Measurements from ENCODE around the gene ALCAM.

The ALCAM gene

DNA sequence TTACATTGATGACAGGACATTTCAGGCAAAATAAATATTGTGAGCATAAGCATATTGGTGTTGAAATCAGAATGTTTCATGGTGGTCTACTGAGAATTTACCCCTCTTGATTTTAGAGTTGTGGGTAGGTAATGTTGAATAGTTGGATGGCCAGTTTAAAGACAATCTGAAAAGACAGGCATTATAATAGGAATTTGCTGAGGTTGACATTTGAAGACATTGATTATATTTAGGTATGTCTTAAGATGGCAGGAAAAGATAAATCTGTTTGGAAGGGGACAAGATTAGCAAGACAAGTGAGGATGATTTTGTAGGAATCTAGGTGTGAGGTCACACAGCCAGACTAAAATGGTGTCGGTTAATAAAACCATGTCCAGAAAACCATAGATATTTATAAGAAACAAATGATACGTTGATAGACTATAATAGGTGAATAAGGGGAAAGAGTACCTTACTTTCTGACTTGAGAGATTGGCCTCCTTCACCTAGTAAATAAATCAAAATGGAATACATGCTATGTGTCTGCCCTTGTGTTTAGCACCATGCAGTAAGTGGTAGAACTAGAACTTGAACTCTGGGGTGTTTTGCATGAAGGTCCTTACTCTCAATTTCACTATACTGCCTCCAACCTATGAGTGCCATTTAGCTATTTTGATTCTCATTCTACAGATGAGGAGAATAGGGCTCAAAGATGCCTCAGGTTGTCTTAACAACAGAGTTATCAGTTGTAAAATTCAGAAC is 57.9 kb downstream of the ALCAM start:
- H4K20me1 ChIP-seq (ENCODE audit: insufficient read depth): no peaks in the 10 kb centered on the region
- H3K36me3 ChIP-seq (ENCODE audit: insufficient read depth): no peaks in the 10 kb centered on the region

DNA sequence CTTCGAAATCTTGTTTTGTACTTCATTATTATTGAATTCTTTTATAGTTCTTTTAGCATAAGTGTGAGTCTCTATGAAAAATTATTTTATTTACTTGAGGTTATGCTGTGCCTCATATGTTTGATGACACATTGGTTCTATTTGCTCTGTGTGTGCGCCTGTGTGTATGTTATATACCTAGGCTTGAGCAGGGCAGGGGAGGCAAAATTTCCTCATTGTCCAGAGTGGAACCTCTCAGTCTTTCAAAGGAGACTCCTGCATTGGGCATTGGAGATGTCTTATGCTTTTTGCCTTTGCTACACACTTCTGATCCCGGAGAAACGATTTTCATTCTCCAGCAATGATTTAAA is 58.4 kb downstream of the ALCAM start:
- Histone ChIP-seq H3K79me2 (ENCODE audit: insufficient read depth, low read depth) (no peaks in the 10 kb centered on the region), H2AFZ (ENCODE audit: low read depth) (no peak overlapping the region), H3K4me2 (no peak overlapping the region), H3K4me1 (ENCODE audit: low read depth, poor library complexity, severe bottlenecking) (no peaks in the 10 kb centered on the region), H3K36me3 (ENCODE audit: insufficient read depth) (no peaks in the 10 kb centered on the region), H3K9ac (no peak overlapping the region), H3K27ac (no peak overlapping the region), H3K4me3 (IDR thresholded peaks at IDR 0.05; ENCODE audit: insufficient read depth, low read depth, low read length) (no peak overlapping the region), H3K27me3 (ENCODE audit: insufficient read depth, low read depth) (no peaks in the 10 kb centered on the region), H4K20me1 (ENCODE audit: insufficient read depth) (no peaks in the 10 kb centered on the region)
- TF ChIP-seq, protein P1, sequence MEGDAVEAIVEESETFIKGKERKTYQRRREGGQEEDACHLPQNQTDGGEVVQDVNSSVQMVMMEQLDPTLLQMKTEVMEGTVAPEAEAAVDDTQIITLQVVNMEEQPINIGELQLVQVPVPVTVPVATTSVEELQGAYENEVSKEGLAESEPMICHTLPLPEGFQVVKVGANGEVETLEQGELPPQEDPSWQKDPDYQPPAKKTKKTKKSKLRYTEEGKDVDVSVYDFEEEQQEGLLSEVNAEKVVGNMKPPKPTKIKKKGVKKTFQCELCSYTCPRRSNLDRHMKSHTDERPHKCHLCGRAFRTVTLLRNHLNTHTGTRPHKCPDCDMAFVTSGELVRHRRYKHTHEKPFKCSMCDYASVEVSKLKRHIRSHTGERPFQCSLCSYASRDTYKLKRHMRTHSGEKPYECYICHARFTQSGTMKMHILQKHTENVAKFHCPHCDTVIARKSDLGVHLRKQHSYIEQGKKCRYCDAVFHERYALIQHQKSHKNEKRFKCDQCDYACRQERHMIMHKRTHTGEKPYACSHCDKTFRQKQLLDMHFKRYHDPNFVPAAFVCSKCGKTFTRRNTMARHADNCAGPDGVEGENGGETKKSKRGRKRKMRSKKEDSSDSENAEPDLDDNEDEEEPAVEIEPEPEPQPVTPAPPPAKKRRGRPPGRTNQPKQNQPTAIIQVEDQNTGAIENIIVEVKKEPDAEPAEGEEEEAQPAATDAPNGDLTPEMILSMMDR (conservative IDR thresholded peaks at IDR 0.05; ENCODE audit: low read depth, low read length): no peak

More for the DNA sequence above, 57.9 kb downstream of the ALCAM start:
- H2AFZ ChIP-seq (ENCODE audit: low read depth): no peak overlapping the region
- TF ChIP-seq, protein P1 (conservative IDR thresholded peaks at IDR 0.05; ENCODE audit: low read depth, low read length): no peak
- no peak overlapping the region for H3K9ac ChIP-seq
- H3K27me3 ChIP-seq (ENCODE audit: insufficient read depth, low read depth): no peaks in the 10 kb centered on the region
- no peak overlapping the region for H3K4me2 ChIP-seq
- H3K4me1 ChIP-seq (ENCODE audit: low read depth, poor library complexity, severe bottlenecking): no peaks in the 10 kb centered on the region
- H3K27ac ChIP-seq: no peak overlapping the region
- H3K79me2 ChIP-seq (ENCODE audit: insufficient read depth, low read depth): no peaks in the 10 kb centered on the region
- no peak overlapping the region for H3K4me3 ChIP-seq (IDR thresholded peaks at IDR 0.05; ENCODE audit: insufficient read depth, low read depth, low read length)

DNA sequence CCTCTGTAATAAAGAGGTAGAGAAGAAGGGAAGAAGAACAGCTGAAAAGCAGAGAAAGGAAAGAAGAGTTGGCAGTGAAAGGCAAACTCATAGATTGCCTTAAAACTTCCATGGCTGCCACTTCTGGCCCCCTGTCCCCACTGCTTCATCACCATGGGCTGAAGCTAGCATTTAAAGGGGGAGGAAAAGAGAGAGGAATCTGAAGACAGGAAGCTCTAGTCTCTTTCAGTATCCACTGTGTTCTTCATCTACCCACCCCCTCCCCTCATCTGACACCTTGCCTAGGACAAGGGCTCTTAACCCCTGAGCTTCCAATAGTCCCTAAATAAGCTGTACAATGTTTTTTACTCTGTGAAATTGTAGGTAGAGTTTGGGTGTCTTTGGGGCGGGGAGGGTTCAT is 60.6 kb downstream of the ALCAM start:
- no peak overlapping the region for H3K4me3 ChIP-seq (IDR thresholded peaks at IDR 0.05; ENCODE audit: insufficient read depth, low read depth, low read length)
- H4K20me1 ChIP-seq (ENCODE audit: insufficient read depth): no peaks in the 10 kb centered on the region
- no peaks in the 10 kb centered on the region for H3K4me1 ChIP-seq (ENCODE audit: low read depth, poor library complexity, severe bottlenecking)
- H3K36me3 ChIP-seq (ENCODE audit: insufficient read depth): no peaks in the 10 kb centered on the region
- no peak overlapping the region for H2AFZ ChIP-seq (ENCODE audit: low read depth)
- H3K9ac ChIP-seq: no peak overlapping the region
- no peak overlapping the region for H3K27ac ChIP-seq
- no peaks in the 10 kb centered on the region for H3K27me3 ChIP-seq (ENCODE audit: insufficient read depth, low read depth)
- no peaks in the 10 kb centered on the region for H3K79me2 ChIP-seq (ENCODE audit: insufficient read depth, low read depth)
- TF ChIP-seq, protein P1 (conservative IDR thresholded peaks at IDR 0.05; ENCODE audit: low read depth, low read length): no peak
- H3K4me2 ChIP-seq: no peak overlapping the region

DNA sequence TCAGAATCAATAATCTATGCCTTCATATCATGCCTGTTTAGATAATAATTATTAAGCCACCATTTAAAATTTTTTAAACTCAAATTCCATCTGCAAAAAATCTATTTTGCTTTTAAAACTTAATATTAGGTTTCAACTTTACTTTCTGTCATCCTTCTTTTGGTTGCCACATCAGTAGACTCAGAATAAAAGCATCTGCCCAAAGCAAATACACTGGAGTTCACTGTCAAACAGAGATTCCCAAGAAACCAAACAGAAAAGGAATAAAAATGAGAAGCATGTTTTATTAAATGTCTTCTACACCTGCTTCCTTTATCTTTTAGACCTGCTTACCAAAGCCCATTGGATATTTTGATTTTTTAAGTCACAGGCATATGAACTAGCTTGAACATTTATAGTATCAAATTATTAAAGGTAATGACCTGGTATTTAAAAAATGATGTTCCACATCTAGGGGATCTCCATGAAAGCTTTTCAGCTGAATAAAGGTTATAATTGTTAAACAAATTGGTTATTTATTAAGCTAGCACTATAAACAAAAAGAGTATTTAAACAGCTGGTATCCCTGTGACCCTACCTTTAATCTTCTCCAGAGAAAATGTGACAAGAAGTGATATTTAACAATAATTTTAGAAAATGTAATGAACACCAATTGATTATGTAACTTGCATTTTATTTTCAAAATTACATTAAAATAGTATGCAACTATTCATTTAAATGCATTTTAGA is 62.5 kb downstream of the ALCAM start:
- no peaks in the 10 kb centered on the region for H4K20me1 ChIP-seq (ENCODE audit: insufficient read depth)
- TF ChIP-seq, protein P1 (conservative IDR thresholded peaks at IDR 0.05; ENCODE audit: low read depth, low read length): no peak
- H3K79me2 ChIP-seq (ENCODE audit: insufficient read depth, low read depth): no peaks in the 10 kb centered on the region

More for the DNA sequence above, 62.5 kb downstream of the ALCAM start:
- no peak overlapping the region for H3K4me3 ChIP-seq (IDR thresholded peaks at IDR 0.05; ENCODE audit: insufficient read depth, low read depth, low read length)
- no peak overlapping the region for H3K9ac ChIP-seq
- no peak overlapping the region for H3K27ac ChIP-seq
- H3K36me3 ChIP-seq (ENCODE audit: insufficient read depth): no peaks in the 10 kb centered on the region
- H3K4me2 ChIP-seq: no peak overlapping the region
- no peaks in the 10 kb centered on the region for H3K27me3 ChIP-seq (ENCODE audit: insufficient read depth, low read depth)
- H3K4me1 ChIP-seq (ENCODE audit: low read depth, poor library complexity, severe bottlenecking): no peaks in the 10 kb centered on the region
- H2AFZ ChIP-seq (ENCODE audit: low read depth): no peak overlapping the region

All from KMS-11 (cell line).